ENCODE results near the gene LANCL3.

DNA sequence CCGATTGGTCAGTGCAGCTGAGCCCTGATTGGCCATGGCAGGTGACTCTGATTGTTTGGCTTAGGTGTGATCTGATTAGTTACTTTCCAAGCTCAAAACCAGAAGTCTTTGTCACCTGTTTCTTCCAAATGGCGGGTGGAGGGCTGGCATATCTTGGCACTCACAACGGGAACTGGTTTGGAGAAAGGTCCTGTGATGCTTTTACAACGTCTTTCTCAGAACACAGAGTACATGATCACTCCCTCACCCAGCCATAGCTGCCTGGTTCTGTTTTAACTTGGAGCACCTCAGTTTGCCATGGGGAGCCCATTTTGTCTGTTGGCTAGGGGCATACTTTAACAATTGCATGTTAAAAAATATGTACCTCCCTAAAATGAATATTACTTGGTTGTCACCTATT, 101.1 kb downstream of the LANCL3 start:
- TF ChIP-seq, protein P1, sequence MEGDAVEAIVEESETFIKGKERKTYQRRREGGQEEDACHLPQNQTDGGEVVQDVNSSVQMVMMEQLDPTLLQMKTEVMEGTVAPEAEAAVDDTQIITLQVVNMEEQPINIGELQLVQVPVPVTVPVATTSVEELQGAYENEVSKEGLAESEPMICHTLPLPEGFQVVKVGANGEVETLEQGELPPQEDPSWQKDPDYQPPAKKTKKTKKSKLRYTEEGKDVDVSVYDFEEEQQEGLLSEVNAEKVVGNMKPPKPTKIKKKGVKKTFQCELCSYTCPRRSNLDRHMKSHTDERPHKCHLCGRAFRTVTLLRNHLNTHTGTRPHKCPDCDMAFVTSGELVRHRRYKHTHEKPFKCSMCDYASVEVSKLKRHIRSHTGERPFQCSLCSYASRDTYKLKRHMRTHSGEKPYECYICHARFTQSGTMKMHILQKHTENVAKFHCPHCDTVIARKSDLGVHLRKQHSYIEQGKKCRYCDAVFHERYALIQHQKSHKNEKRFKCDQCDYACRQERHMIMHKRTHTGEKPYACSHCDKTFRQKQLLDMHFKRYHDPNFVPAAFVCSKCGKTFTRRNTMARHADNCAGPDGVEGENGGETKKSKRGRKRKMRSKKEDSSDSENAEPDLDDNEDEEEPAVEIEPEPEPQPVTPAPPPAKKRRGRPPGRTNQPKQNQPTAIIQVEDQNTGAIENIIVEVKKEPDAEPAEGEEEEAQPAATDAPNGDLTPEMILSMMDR (IDR thresholded peaks at IDR 0.05) = no peak
- TF ChIP-seq POLR2A (IDR thresholded peaks at IDR 0.05) = no peak
